ENCODE data around the gene UNC45A.
"Not testable (repeated sequence)": the region's sequence is repeated elsewhere in the genome, so short reads cannot be mapped to it uniquely, and the experiment has no call there.

Gene UNC45A, protein sequence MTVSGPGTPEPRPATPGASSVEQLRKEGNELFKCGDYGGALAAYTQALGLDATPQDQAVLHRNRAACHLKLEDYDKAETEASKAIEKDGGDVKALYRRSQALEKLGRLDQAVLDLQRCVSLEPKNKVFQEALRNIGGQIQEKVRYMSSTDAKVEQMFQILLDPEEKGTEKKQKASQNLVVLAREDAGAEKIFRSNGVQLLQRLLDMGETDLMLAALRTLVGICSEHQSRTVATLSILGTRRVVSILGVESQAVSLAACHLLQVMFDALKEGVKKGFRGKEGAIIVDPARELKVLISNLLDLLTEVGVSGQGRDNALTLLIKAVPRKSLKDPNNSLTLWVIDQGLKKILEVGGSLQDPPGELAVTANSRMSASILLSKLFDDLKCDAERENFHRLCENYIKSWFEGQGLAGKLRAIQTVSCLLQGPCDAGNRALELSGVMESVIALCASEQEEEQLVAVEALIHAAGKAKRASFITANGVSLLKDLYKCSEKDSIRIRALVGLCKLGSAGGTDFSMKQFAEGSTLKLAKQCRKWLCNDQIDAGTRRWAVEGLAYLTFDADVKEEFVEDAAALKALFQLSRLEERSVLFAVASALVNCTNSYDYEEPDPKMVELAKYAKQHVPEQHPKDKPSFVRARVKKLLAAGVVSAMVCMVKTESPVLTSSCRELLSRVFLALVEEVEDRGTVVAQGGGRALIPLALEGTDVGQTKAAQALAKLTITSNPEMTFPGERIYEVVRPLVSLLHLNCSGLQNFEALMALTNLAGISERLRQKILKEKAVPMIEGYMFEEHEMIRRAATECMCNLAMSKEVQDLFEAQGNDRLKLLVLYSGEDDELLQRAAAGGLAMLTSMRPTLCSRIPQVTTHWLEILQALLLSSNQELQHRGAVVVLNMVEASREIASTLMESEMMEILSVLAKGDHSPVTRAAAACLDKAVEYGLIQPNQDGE
- long read RNA-seq, donor 1, partial matches to known transcripts: 5 of 9 reads
- long read RNA-seq, donor 1, other reads (novel, unspliced or antisense): 0 of 9 reads
- long read RNA-seq, donor 2, partial matches to known transcripts: 20 of 21 reads
- long read RNA-seq, donor 2, other reads (novel, unspliced or antisense): 0 of 21 reads
- long read RNA-seq, donor 3, partial matches to known transcripts: 0 of 1 reads
- long read RNA-seq, donor 3, other reads (novel, unspliced or antisense): 0 of 1 reads
- long read RNA-seq, donor 4, transcript UNC45A-202 (20 exons, 3,252 nt): major isoform, 5 of 10 reads
- long read RNA-seq, donor 4, partial matches to known transcripts: 5 of 10 reads
- long read RNA-seq, donor 4, other reads (novel, unspliced or antisense): 0 of 10 reads
- long read RNA-seq, donor 5, partial matches to known transcripts: 30 of 31 reads
- long read RNA-seq, donor 5, other reads (novel, unspliced or antisense): 0 of 31 reads
- long read RNA-seq, donor 6, partial matches to known transcripts: 41 of 41 reads
- long read RNA-seq, donor 6, other reads (novel, unspliced or antisense): 0 of 41 reads
- long read RNA-seq, donor 7: 0 reads
- long read RNA-seq, donor 8, partial matches to known transcripts: 33 of 37 reads
- long read RNA-seq, donor 8, other reads (novel, unspliced or antisense): 0 of 37 reads

DNA sequence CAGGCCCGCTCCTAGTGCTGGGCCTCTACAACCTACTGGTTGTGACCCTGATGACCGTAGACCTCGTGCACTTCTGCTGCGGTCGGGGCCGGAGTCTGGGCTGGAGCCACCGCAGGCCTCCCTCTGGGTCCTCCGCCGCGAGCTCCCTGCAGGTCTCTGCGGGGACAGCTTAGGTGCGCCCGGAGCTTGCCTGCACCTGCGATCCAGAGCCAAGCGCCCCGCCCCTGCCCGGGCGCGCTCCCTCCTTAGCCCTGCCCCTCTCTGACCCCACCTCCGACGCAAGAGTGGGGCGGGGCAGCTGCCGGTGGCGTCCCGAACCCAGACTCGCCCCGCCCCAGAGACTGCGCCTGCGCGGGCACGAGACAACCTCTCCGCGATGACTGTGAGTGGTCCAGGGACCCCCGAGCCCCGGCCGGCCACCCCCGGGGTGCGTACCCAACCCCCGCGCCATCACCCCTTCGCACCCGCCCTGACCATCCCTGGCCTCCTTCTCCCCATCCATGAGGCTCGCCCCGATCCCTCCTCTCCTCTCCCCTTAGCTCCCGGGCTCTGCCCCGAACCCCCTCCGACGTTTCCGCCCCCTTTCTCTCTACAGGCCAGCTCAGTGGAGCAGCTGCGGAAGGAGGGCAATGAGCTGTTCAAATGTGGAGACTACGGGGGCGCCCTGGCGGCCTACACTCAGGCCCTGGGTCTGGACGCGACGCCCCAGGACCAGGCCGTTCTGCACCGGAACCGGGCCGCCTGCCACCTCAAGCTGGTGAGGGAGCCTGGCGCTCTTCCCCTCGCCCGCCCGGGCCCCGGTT lies at the start of gene UNC45A:
TSS of gene UNC45A (plus strand) at position 337 of the 803 bp plus-strand sequence. CDS start at position 377, 40 bp downstream.
- DNase-seq: peak; percentile 88

DNA sequence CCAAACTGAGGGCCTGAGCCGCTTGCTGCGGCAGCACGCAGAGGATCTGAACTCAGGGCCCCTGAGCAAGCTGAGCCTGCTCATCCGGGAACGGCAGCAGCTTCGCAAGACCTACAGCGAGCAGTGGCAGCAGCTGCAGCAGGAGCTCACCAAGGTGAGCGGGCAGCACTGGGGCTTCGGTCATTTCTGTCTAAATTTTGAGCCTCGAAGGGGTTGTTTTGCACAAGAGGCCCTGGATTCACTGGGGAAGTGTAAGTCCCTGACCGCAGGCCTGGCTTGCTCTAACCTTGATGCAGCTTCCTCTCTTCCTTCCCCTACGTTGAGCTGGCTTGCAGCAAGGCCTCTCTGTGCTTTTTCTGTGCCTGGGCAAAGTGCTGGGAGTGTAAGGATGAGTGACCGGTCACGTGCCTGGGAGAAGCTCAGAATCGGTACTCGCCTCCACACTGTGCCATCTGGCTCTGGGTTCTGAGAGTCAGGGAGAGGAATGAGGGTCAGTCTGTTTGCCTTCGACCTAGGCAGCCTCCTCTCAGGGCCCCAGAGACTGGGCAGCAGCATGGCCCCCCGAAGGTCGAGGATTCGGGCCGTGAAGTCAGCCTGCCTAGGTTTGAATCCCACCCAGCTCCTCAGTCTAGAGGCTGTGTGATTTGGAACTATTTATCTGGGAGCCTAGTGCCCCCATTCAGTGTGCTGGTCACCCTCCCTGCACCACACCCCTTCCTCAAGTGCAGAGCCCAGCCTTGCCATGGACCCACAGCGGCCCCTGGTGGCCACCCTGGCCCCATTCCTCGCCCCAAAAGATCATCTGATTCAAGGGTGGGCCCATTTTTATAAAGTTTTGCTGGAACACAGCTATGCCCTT lies 49.4 kb upstream of the UNC45A start:
- DNase-seq: peak; percentile 71

DNA sequence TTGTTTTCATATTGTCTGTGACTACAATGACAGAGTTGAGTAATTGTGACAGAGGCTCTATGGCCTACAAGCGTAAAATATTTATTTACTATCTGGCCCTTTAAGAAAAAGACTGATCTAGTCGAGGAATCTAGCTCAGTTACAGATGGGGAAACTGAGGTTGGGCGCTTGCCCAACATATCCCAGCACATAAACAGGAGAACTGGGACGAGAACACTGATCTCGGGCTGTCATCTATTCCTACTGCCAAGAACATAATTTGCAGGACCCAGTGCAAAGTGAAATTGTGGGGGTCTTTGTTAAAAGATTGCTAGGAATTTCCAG lies 48.8 kb upstream of the UNC45A start:
- DNase-seq: no peak

DNA sequence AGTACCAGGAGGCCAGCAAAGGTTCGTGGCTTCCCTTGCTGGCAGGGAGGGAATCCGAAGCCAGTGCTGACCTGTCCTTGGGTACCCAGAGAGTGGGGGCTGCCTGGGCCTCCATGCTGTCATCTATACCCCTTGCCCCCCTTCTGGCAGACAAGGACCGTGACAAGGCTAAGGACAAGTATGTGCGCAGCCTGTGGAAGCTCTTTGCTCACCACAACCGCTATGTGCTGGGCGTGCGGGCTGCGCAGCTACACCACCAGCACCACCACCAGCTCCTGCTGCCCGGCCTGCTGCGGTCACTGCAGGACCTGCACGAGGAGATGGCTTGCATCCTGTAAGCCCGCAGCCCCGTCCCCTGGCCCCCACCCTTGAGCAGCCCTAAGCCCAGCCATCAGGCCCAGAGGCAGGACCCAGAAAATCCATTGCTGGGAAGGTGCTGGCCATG lies 48.0 kb upstream of the UNC45A start:
- no peak for DNase-seq

DNA sequence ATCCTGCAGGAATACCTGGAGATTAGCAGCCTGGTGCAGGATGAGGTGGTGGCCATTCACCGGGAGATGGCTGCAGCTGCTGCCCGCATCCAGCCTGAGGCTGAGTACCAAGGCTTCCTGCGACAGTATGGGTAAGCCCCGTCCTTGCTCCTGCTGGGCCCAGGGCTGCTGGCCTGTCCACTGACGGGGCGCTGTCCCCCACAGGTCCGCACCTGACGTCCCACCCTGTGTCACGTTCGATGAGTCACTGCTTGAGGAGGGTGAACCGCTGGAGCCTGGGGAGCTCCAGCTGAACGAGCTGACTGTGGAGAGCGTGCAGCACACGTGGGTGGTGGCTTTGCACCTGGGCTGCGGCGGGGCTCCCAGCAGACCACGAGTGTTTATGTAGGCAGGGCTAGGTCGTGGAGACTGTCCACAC lies 45.8 kb upstream of the UNC45A start:
- no peak for DNase-seq

DNA sequence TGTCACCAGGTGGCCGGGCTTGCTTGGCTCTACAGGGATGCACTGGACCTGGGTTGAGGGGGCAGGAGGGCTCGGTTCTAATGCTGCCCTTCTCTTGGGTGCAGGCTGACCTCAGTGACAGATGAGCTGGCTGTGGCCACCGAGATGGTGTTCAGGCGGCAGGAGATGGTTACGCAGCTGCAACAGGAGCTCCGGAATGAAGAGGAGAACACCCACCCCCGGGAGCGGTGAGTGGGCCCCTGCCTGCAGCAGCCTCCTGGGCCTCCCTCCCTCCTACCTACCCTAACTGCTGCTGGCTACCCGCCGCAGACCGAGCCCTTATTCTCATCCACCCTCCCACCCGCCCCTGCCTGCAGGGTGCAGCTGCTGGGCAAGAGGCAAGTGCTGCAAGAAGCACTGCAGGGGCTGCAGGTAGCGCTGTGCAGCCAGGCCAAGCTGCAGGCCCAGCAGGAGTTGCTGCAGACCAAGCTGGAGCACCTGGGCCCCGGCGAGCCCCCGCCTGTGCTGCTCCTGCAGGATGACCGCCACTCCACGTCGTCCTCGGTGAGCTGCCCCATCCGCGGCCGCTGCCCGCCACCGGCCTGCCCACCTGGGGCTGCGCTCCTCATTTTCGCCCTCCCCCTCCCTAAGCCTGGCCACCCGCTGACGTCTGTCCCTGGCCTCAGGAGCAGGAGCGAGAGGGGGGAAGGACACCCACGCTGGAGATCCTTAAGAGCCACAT lies 45.2 kb upstream of the UNC45A start:
- DNase-seq: no peak

DNA sequence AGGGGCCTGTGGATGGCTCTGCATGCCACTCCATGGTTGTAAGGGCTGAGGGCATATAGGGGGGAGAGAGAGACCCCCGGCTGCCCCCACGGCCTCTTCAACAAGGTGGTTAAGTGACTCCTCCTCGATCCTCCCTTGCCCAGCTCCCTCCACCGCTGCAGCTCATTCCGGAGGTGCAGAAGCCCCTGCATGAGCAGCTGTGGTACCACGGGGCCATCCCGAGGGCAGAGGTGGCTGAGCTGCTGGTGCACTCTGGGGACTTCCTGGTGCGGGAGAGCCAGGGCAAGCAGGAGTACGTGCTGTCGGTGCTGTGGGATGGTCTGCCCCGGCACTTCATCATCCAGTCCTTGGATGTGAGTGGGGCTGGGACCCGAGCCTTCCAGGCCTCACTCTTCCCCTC lies 44.2 kb upstream of the UNC45A start:
- no peak for DNase-seq

DNA sequence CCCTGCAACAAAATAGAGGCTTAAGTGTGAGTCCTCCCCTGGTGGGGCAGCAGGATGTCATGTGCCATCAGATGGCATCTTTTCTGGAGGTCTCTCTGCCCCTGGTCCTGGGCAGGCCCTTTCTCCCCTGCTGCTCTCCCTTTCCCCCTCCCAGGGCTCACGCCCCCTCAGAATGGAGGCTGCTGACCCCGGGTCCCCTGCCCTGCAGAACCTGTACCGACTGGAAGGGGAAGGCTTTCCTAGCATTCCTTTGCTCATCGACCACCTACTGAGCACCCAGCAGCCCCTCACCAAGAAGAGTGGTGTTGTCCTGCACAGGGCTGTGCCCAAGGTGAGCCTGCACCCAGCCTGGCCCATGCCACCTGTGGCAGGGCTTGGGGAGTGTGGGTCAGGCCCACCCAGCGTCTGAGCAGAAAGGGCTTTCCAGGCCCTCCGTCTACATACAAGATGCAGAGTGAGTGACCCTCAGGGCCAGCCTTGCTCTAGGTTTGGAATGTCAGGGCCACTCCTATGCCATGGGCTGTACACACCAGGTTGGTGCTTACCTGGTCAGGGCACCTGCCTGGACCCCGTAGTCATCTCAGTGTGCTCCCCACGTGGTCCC lies 43.6 kb upstream of the UNC45A start:
- DNase-seq: no peak

DNA sequence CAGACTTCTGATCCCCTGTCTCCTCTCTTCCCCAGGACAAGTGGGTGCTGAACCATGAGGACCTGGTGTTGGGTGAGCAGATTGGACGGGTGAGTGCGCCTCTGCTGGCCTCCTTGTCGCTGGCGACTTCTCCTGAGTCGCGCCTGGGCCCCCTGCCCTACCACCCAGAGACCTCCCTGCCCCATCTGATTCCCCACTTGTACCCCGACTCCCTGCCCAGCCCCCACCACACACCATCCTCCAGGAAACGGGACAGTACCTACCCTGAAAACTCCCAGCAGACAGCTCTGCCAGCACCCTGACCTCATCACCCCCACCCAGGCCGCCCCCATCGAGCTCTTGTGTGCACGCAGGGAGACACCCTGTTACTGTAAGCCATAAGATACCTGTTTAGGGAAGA lies 43.1 kb upstream of the UNC45A start:
- no peak for DNase-seq

DNA sequence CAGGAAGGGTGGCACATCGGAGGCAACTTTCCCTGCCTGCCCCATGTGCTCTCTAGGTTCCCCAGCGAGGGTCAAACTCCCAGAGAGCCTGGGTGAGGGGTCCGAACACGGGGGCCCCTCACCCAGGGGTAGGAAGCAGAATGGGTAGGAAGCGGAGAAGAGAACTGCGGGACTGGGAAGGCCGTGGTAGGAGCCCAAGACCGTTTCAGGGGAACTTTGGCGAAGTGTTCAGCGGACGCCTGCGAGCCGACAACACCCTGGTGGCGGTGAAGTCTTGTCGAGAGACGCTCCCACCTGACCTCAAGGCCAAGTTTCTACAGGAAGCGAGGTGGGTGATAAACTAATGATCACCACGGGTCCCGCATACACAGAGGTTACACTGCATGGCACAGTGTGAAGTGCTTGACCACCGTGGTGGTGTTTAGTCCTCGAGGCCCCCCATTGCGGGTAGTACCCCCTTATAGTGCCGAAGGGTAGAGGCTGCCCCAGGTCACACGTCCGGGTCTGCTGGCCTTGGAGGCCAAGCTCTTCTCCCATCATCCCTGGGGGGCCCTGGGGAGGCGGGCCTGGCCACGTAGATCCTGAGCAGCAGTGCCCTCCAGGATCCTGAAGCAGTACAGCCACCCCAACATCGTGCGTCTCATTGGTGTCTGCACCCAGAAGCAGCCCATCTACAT lies 42.4 kb upstream of the UNC45A start:
- no peak for DNase-seq

DNA sequence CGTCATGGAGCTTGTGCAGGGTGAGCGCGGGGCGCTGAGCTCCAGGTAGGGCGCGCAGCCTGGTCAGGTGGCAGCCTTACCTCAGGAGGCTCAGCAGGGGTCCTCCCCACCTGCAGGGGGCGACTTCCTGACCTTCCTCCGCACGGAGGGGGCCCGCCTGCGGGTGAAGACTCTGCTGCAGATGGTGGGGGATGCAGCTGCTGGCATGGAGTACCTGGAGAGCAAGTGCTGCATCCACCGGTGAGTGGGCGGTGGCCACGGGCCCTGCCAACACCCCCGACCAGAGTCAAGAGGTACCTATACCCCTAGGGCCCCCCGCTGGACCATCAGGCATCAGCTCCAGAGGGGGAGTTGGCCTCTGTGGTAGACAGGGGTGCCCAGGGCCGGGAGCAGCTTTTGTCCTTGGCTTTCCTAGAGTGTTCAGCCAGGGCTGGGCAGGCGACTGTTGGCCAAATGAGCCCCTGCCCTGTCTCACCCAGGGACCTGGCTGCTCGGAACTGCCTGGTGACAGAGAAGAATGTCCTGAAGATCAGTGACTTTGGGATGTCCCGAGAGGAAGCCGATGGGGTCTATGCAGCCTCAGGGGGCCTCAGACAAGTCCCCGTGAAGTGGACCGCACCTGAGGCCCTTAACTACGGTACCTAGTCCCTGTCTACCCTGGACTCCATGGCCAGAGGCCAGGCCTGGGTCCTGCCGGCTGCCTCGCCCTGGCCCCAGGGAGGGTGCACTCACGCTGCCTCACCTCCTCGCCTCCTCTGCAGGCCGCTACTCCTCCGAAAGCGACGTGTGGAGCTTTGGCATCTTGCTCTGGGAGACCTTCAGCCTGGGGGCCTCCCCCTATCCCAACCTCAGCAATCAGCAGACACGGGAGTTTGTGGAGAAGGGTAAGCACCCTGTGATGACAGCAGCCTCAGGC lies 41.7 kb upstream of the UNC45A start:
- DNase-seq: no peak

DNA sequence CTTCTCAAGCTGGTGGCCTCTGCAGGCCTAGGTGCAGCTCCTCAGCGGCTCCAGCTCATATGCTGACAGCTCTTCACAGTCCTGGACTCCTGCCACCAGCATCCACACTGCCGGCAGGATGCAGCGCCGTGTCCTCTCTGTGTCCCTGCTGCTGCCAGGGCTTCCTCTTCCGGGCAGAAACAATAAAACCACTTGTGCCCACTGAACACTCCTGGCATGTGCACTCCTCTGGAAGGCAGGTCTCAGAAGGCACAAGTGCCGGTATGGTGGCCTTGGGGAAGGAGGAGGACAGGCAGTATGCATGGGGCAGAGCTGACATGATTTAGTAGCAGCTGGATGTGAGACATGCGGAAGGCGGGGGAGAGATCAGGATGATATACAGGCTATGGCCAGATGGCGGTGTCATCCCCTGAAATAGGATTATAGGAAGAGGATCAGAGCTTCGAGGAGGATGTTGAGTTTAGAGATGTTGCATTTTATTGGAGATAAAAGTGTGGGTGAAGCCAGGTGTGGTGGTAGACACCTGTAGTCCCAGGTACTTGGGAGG lies 39.4 kb upstream of the UNC45A start:
- DNase-seq: no peak

DNA sequence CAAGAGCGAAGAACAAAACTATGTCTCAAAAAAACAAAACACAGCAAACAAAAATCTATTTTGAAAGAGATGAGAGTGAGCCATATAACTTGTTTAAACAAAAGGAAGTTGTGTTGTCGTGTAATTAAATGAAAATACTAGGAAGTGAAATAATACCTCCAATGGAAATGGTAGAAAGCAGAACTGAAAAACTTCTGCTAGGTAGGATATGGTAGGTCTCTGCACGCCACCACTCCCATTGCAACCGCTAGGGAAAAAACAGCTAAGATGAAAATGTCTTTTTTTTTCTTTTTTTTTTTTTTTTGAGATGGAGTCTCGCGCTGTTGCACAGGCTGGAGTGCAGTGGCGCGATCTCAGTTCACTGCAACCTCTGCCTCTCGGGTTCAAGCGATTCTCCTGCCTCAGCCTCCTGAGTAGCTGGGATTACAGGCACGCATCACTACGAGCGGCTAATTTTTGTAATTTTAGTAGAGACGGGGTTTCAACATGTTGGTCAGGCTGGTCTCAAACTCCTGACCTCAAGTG lies 37.9 kb upstream of the UNC45A start:
- not testable (repeated sequence) for DNase-seq

DNA sequence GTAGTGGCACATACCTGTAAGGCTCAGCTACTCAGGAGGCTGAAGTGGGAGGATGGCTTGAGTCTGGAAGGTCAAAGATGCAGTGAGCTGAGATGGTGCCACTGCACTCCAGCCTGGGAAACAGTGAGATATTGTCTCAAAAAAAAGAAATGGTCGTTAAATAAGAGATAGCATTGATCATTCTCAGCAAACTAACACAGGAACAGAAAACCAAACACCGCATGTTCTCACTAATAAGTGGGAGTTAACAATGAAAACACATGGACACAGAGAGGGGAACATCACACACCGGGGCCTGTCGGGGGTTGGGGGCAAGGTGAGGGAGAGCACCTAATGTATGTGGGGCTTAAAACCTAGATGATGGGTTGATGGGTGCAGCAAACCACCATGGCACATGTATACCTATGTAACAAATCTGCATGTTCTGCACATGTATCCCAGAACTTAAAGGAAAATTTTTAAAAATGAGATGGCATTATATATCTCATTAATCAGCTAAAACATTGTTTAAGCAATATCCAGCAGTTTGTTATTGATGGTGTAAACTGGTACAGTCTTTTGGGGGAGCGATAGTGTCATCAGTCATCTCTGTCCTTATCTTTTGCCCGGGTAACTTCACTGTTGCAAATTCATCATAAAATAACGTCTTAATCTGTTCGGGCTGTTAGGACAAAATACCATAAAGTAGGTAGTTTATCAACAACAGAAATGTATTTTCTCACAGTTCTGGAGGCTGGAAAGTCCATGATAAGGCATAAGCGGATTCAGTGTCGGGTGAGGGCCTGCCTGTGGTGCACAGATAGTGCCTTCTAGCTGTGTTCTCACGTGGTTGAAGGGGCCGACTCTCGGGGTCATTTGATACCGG lies 33.7 kb upstream of the UNC45A start:
- DNase-seq: no peak

DNA sequence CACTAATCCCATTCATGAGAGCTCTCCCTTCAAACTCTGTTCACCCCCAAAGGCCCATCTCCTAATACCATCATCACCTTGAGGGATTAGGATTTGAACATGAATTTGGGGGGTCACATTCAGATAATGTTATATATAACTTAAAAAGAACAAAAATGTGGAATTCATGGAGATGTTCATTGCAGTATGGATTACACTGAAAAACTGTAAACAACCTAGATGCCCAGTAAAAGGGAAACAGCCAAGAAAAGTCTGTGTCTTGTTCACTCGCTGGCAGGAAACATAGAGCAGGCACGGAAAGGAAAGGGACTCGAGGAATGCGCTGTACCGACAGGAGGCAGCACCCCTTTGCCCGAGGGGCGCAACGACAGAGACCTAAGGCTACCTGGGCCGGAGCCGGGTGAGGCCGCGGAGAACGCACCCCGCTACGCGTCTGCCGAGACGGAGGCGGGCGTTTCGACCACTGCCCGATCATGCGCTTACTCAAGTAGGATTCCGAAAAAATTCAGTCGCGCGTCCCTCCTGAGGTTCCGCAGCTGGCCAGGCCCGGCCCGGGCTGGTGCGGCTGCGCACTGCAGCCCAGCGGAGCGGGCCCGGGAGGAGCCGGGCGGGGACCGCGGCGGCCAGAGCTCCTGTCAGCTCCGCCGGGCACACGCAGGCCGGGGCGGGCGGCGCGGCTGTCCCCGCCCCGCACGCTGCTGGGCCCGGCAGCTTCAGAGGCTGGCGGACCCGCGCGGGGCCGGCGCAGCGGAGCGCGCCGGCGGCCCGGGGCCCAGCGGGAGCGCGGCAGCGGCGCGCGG lies 32.8 kb upstream of the UNC45A start:
- peak; percentile 96 for DNase-seq
